H1 (cell line): ENCODE data around the gene EED. TPM values are rescaled to one million over a fixed set of nuclear protein-coding genes. Genes with fewer than 3 reads are reported as not detected.

Experiments used
- CHD7 ChIP-seq: fragments of 300-600 bp; sonication (generic); IDR thresholded peaks from 2 replicates; pipeline ENCODE4 v1.7.1; 2012; ENCODE audit warnings: low read length, moderate library complexity, mild to moderate bottlenecking, inconsistent platforms; ENCODE audit not compliant: insufficient replicate concordance
- MAX ChIP-seq: IDR thresholded peaks from 2 replicates; pipeline ENCODE4 v1.6.1; 2012; ENCODE audit warnings: inconsistent platforms
- SIRT6 ChIP-seq: IDR thresholded peaks from one replicate; pipeline ENCODE4 v1.7.1; 2012; ENCODE audit warnings: low read length, inconsistent platforms
- polyA plus RNA-seq, 7 experiments: library from polyadenylated mRNA; depleted of rRNA in 3 of 7; stranded (reverse) in 5 of 7; unstranded in 2 of 7; fragments of >200 nt in 5 of 7; fragments of 200-250 nt in 2 of 7; gene quantifications; 1 replicate in 5 of 7; 2 replicates in 1 of 7; 4 replicates in 1 of 7; pipeline versions ENCODE4 v1.2.1 to v1.2.3, GENCODE V29; 2011 to 2013; ENCODE audit warnings: missing spikeins in 2 of 7, mixed read lengths in 2 of 7
- total RNA-seq: library from RNA; stranded (reverse); fragmentation: NEBNext Ultra II Directional; extraction: Animal tissue kit (Norgen Biotek cat#: 25700); gene quantifications from 2 replicates; pipeline ENCODE4 v1.2.1, GENCODE V29; 2021

Gene EED
- total and polyA plus RNA-seq, 2 of the 8 experiments (the other 6 are each of a cell fraction or from before 2014, with no cell fraction given), result 12.6 to 26.9 TPM

GRCh38 chr11:86211619-86212018 is 32.9 kb upstream of the EED start (continued):
- no peak for TF ChIP-seq CHD7
- TF ChIP-seq MAX, result no peak
- TF ChIP-seq SIRT6, result no peak
